CD4-positive, CD25-positive, alpha-beta regulatory T cell (primary cell): ENCODE data around the gene AMIGO3. TPM values are rescaled to one million over a fixed set of nuclear protein-coding genes. Genes with fewer than 3 reads are reported as not detected.
A peak's percentile ranks its signal among the peaks of the same experiment; 100 is the strongest.
"Not testable (repeated sequence)": the region's sequence is repeated elsewhere in the genome, so short reads cannot be mapped to it uniquely, and the experiment has no call there.

ENCODE experiments used
- ATAC-seq, 2 donors: fragments of 150-1000 bp; cut with Tn5 transposase; one replicate each; pipeline ENCODE4 v1.10.0; 2021; ENCODE audit warnings: low read depth in 2 of 2, moderate number of reproducible peaks in 2 of 2, moderate library complexity in 1 of 2
- DNase-seq, 3 donors: peaks; one replicate each; pipeline versions ENCODE4 v3.0.0 to v3.0.0-alpha.2; 2012 to 2022; ENCODE audit warnings: mixed read lengths in 1 of 3
- H3K27ac ChIP-seq: one replicate; pipeline ENCODE4 v1.7.0; 2013; ENCODE audit warnings: mild to moderate bottlenecking, low read length; ENCODE audit not compliant: insufficient read depth, poor library complexity, severe bottlenecking
- H3K27me3 ChIP-seq: one replicate; pipeline ENCODE4 v1.7.0; 2013; ENCODE audit warnings: low read length; ENCODE audit not compliant: control insufficient read depth, insufficient read depth
- H3K36me3 ChIP-seq: one replicate; pipeline ENCODE4 v1.7.0; 2013; ENCODE audit warnings: mild to moderate bottlenecking, low read length, moderate library complexity; ENCODE audit not compliant: control insufficient read depth, insufficient read depth
- H3K4me1 ChIP-seq: 2 replicates; pipeline ENCODE4 v1.7.0; 2013; ENCODE audit warnings: mild to moderate bottlenecking, low read length; ENCODE audit not compliant: insufficient read depth, control insufficient read depth, poor library complexity, severe bottlenecking
- H3K4me3 ChIP-seq: one replicate; pipeline ENCODE4 v1.7.0; 2013; ENCODE audit warnings: low read depth, mild to moderate bottlenecking, low read length, moderate library complexity
- H3K9me3 ChIP-seq, 2 experiments: 1 replicate in 1 of 2; 2 replicates in 1 of 2; pipeline ENCODE4 v1.7.0; 2013; ENCODE audit warnings: low read length in 2 of 2, mild to moderate bottlenecking in 1 of 2, moderate library complexity in 1 of 2; ENCODE audit not compliant: control insufficient read depth in 2 of 2
- H3K27ac Mint-ChIP-seq, 3 donors: one replicate each; pipeline ENCODE4 v1.8.0; 2020 to 2022; ENCODE audit warnings: mild to moderate bottlenecking in 3 of 3, mixed read lengths in 3 of 3, moderate library complexity in 2 of 3
- H3K27me3 Mint-ChIP-seq: one replicate; pipeline ENCODE4 v1.8.0; 2022; ENCODE audit warnings: mild to moderate bottlenecking, mixed read lengths
- H3K36me3 Mint-ChIP-seq: one replicate; pipeline ENCODE4 v1.8.0; 2020; ENCODE audit warnings: mixed read lengths
- H3K4me1 Mint-ChIP-seq, 4 donors: one replicate each; pipeline ENCODE4 v1.8.0; 2020 to 2022; ENCODE audit warnings: mixed read lengths in 4 of 4, mild to moderate bottlenecking in 1 of 4
- H3K4me3 Mint-ChIP-seq, 4 donors: one replicate each; pipeline ENCODE4 v1.8.0; 2020 to 2022; ENCODE audit warnings: mild to moderate bottlenecking in 4 of 4, mixed read lengths in 4 of 4, moderate library complexity in 3 of 4
- H3K9me3 Mint-ChIP-seq, 7 donors: one replicate each; pipeline ENCODE4 v1.8.0; 2020 to 2022; ENCODE audit warnings: mixed read lengths in 7 of 7, mild to moderate bottlenecking in 3 of 7, moderate library complexity in 2 of 7
- polyA plus RNA-seq, 4 donors: library from polyadenylated mRNA; unstranded; fragments of 300-500 nt; fragmentation: Illumina TruSeq; gene quantifications; one replicate each; pipeline ENCODE4 v1.2.3, GENCODE V29; 2021
- total RNA-seq: library from RNA; stranded (reverse); gene quantifications from one replicate; pipeline ENCODE4 v1.2.3, GENCODE V29; 2022

AMIGO3 gene
- total and polyA plus RNA-seq, 5 donors from 2014 or later = 0.53 to 1.5 (median 1.1) TPM; not detected in 1

DNA sequence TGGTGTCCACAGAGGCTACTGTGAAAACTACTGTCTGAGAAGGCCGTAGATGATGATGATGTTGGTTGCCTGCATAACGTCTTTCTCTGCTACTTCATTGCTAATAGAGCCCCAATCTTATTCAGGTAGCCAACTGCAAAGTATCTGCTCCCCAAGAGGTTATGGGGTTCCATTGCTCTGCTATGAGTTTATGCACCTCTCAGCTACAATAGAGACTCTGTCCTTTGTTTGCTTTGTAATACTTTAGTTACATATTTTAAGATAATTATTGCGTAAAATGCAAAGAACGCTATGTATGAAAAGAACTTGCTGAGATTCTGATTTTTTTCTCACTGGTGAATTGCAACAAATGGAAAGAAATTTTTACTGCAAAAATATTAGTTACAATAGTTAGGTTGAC, 32.0 kb upstream of the AMIGO3 start:
- Mint-ChIP-seq H3K27me3 (no peaks in the 10 kb centered on the region), H3K9me3 (peaks cover 0 to 1% (median 0%) of the 10 kb centered on the region in 7 donors), H3K4me3 (no peak overlapping the region), H3K36me3 (peaks cover 17% of the 10 kb centered on the region), H3K27ac (no peak overlapping the region), H3K4me1 (peaks cover 15 to 40% (median 27%) of the 10 kb centered on the region in 4 donors)
- no peak for ATAC-seq
- DNase-seq = no peak
- Histone ChIP-seq H3K4me3 (no peak overlapping the region), H3K27ac (no peak overlapping the region), H3K36me3 (peaks cover 24% of the 10 kb centered on the region), H3K9me3 (no peaks in the 10 kb centered on the region), H3K27me3 (no peaks in the 10 kb centered on the region), H3K4me1 (no peaks in the 10 kb centered on the region)

DNA sequence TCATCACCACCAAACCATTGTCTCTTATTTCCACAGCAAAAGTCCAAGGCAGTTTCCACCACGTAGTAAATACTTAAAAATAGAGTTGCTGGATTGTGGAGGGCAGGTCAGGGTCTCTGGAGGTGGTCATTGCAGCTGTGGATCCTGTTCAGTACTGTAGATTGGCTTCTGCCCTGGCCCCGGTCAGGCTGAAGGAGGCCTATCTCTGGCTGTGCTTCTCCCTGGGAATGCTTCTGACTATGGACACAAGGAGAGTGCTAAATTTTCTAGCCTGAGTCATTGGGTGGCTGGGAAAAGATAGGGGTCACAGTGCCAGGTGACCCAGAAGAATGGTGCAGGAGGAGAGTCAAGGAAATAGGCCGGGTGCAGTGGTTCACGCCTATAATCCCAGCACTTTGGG, 30.6 kb upstream of the AMIGO3 start:
- Mint-ChIP-seq H3K4me1 (peaks cover 14 to 29% (median 19%) of the 10 kb centered on the region in 4 donors), H3K27me3 (no peaks in the 10 kb centered on the region), H3K36me3 (peaks cover 17% of the 10 kb centered on the region), H3K27ac (peak overlapping the region in 2 of 3 donors; percentile 33 to 54), H3K9me3 (peaks cover 0 to 1% (median 0%) of the 10 kb centered on the region in 7 donors), H3K4me3 (no peak overlapping the region)
- DNase-seq (no peak), ATAC-seq (no peak)
- Histone ChIP-seq H3K27ac (no peak overlapping the region), H3K27me3 (no peaks in the 10 kb centered on the region), H3K4me3 (no peak overlapping the region), H3K9me3 (no peaks in the 10 kb centered on the region), H3K4me1 (no peaks in the 10 kb centered on the region), H3K36me3 (peaks cover 28% of the 10 kb centered on the region)

DNA sequence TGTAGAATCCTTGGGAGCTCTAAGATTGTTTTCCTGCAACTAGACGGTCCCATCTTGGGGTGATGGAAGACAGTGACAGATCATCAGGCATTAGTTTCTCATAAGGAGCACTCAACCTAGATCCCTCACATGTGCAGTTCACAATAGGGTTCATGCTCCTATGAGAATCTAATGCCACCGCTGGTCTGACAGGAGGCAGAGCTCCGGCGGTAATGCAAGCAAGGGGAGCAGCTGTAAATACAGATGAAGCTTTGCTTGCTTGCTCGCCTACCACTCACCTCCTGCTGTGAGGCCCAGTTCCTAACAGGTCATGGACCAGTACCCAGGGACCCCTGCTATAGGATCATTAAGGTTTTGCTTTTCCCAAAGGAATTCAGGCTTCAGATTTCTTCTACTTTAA, 29.4 kb upstream of the AMIGO3 start:
- not testable (repeated sequence) for ATAC-seq, H3K9me3 Mint-ChIP-seq, H3K4me3 Mint-ChIP-seq, H3K4me1 ChIP-seq, H3K27ac Mint-ChIP-seq, DNase-seq, H3K27me3 Mint-ChIP-seq, H3K27me3 ChIP-seq, H3K9me3 ChIP-seq, H3K27ac ChIP-seq, H3K4me3 ChIP-seq
- peaks cover 28% of the 10 kb centered on the region for H3K36me3 ChIP-seq
- Mint-ChIP-seq H3K36me3 (peaks cover 23% of the 10 kb centered on the region), H3K4me1 (peaks cover 11 to 22% (median 20%) of the 10 kb centered on the region in 4 donors)

DNA sequence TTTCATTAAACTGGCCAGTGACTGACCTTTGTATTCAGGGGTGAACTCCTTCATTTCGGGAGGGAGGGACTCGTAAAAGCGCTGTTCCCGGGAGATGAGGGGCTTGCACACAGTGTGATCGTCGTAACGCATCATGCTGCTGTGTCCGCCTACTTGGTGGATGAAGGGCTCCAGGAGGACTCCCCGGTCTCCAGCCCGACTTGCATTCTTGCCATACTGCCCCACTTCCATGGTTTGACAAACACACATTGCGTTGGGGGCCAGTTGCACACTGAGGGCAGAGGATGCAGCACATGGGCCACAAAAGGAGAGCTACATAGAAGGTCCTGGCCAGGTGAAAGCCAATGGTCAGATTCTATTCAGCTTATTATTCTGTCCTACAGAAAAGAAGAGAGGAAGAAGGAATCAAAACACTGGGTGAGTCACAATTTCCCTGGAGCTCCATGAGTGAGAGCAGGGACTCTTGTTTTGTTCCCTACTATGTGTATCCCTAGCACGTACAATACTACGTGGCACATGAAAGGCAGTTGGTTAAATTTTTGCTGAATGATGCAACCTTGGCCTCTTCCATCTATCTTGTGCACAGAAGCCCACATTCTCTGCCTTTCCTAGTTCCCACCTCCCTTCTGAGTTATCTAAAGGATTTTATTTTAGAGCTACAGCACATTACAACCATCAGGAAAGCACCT, 28.5 kb upstream of the AMIGO3 start:
- Mint-ChIP-seq H3K4me1 (peaks cover 4 to 22% (median 13%) of the 10 kb centered on the region in 4 donors), H3K36me3 (peaks cover 20% of the 10 kb centered on the region), H3K9me3 (peaks cover 0 to 2% (median 0%) of the 10 kb centered on the region in 7 donors), H3K27ac (no peak overlapping the region), H3K4me3 (no peak overlapping the region), H3K27me3 (no peaks in the 10 kb centered on the region)
- Histone ChIP-seq H3K36me3 (peaks cover 31% of the 10 kb centered on the region), H3K9me3 (no peaks in the 10 kb centered on the region), H3K27me3 (no peaks in the 10 kb centered on the region), H3K4me1 (no peaks in the 10 kb centered on the region), H3K27ac (no peak overlapping the region), H3K4me3 (no peak overlapping the region)
- no peak for ATAC-seq
- no peak for DNase-seq

DNA sequence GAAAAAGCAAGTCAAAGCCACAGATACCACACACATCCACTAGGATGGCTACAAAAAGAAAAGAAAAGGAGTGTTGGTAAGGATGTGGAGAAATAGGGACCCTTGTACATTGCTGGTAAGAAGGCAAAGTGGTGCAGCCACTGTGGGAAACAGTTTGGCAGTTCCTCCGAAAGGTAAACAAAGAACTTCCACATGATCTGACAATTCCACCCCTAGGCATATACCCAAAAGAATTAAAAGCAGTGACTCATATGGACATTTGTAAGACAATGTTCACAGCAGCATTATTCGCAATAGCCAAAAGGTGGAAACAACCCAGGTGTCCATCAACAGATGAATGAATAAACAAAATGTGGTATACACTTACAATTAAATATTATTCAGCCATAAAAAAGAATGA, 26.5 kb upstream of the AMIGO3 start:
- no peak overlapping the region for H3K27ac ChIP-seq
- H3K36me3 ChIP-seq = peaks cover 35% of the 10 kb centered on the region
- Mint-ChIP-seq H3K36me3 (peaks cover 19% of the 10 kb centered on the region), H3K4me1 (peaks cover 0 to 17% (median 13%) of the 10 kb centered on the region in 4 donors), H3K4me3 (no peak overlapping the region), H3K27me3 (no peaks in the 10 kb centered on the region), H3K27ac (no peak overlapping the region), H3K9me3 (peaks cover 0 to 2% (median 0%) of the 10 kb centered on the region in 7 donors)
- no peaks in the 10 kb centered on the region for H3K9me3 ChIP-seq
- ATAC-seq (no peak), DNase-seq (no peak)
- H3K27me3 ChIP-seq = no peaks in the 10 kb centered on the region
- H3K4me1 ChIP-seq = no peaks in the 10 kb centered on the region
- no peak overlapping the region for H3K4me3 ChIP-seq

DNA sequence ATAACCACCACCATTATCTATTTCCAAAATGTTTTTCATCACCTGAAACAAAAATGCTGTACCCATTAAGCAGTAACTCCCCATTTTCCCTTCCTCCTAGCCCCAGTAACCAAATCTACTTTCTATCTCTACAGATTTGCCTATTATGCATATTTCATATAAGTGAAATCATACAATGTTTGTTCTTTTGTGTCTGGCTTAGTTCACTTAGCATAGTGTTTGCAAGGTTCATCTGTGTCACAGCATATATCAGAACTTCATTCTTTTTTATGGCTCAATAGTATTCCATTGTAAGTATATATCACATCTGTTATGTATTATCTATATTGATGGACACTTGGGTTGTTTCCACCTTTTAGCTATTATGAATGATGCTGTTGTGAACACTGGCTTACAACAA, 20.9 kb upstream of the AMIGO3 start:
- peak overlapping the region in 1 of 3 donors; percentile 65 for H3K27ac Mint-ChIP-seq
- peaks cover 0 to 2% (median 0%) of the 10 kb centered on the region in 7 donors for H3K9me3 Mint-ChIP-seq
- Histone ChIP-seq H3K4me1 (no peaks in the 10 kb centered on the region), H3K4me3 (no peak overlapping the region), H3K27ac (no peak overlapping the region), H3K27me3 (no peaks in the 10 kb centered on the region), H3K9me3 (no peaks in the 10 kb centered on the region), H3K36me3 (peaks cover 36% of the 10 kb centered on the region)
- H3K4me3 Mint-ChIP-seq = no peak overlapping the region
- peaks cover 26% of the 10 kb centered on the region for H3K36me3 Mint-ChIP-seq
- no peaks in the 10 kb centered on the region for H3K27me3 Mint-ChIP-seq
- peaks cover 5 to 17% (median 11%) of the 10 kb centered on the region in 4 donors for H3K4me1 Mint-ChIP-seq
- no peak for ATAC-seq
- no peak for DNase-seq

DNA sequence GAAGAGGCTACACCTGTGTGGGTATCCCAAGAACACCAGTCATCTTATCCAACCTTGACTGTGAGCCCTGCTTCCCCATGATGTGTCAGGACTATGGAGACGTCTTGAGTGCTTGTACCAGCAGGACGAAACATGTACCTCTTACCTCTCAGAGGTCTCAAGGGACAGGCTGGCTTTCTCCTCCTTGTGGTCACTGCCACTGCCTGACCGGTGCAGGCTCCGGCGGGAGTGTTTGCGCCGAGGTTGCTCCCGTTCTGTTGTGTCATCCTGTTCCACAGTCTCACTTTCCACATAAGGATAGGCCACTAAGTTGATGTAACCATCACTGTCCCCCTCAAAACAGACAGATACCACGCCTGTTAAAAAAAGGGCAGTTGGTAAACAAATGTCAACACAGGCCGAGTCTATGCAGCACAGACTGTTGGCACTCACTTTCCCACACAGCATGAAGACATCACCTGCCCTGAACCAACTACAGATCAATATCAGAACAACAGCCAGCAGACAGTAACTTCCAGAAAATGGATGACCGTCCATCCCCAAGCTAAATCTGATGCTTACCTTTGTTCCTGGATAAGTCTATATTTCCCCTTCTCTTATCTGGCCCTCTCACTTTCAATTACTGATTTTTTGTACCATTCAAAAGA, 18.7 kb upstream of the AMIGO3 start:
- peaks cover 49% of the 10 kb centered on the region for H3K36me3 ChIP-seq
- H3K27ac ChIP-seq = no peak overlapping the region
- H3K4me1 ChIP-seq = no peaks in the 10 kb centered on the region
- H3K9me3 Mint-ChIP-seq = peaks cover 0 to 1% (median 0%) of the 10 kb centered on the region in 7 donors
- no peaks in the 10 kb centered on the region for H3K9me3 ChIP-seq
- H3K27ac Mint-ChIP-seq = peak overlapping the region; percentile 5 to 82 (median 56)
- peaks cover 3 to 9% (median 8%) of the 10 kb centered on the region in 4 donors for H3K4me1 Mint-ChIP-seq
- no peaks in the 10 kb centered on the region for H3K27me3 Mint-ChIP-seq
- peaks cover 24% of the 10 kb centered on the region for H3K36me3 Mint-ChIP-seq
- H3K4me3 ChIP-seq = no peak overlapping the region
- H3K4me3 Mint-ChIP-seq = no peak overlapping the region
- no peak for DNase-seq
- no peaks in the 10 kb centered on the region for H3K27me3 ChIP-seq
- no peak for ATAC-seq
